ENCODE data around the gene TRPM2. TPM values are rescaled to one million over a fixed set of nuclear protein-coding genes. Genes with fewer than 3 reads are reported as not detected.
"Not testable (repeated sequence)": the region's sequence is repeated elsewhere in the genome, so short reads cannot be mapped to it uniquely, and the experiment has no call there.

Gene TRPM2
- total RNA-seq, 2 experiments from 2014 or later: 2.6 to 3.7 TPM

DNA sequence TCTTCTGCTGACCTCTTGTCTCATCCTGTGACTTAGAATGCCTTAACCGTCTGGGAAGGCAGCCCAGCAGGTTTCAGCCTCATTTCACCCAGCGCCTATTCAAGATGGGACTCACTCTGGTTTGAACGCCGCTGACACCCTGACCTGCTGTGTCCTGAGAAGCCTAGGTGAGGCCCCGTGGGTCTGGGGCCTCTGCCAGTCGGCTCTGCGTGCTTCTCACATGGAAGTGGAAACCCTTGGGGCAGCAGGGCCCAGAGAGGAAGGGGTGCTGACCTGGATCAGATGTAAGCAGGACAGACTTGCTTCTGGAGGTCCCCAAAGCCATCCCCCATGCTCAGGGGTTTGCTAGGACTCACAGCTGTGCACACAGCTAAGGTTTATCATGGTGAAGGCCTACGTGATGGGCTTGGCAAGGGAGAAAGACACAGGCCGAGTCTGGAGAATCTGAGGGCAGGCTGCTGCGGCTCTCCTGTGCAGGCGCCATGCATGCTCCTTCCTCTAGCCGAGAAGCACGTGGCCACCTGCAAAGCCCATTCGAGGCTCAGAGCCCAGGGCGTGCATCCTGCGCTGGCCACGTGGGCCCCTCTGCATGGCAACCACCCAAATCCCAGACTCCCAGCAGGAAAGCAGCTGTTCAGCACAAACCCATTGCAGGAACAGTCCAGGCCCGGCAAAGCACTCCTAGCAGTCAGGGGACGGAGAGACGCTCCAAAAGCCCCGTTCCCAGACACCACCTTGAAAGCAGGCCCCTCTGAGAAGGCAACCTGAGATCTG, 3.8 kb downstream of the TRPM2 start:
- DNase-seq (no peak), ATAC-seq (no peak)
- Mint-ChIP-seq H3K9me3 (no peaks in the 10 kb centered on the region), H3K36me3 (ENCODE audit: low read depth) (no peaks in the 10 kb centered on the region), H3K27me3 (no peaks in the 10 kb centered on the region), H3K4me3 (no peak overlapping the region), H3K27ac (no peak overlapping the region), H3K4me1 (ENCODE audit: low read depth) (peaks cover 44% of the 10 kb centered on the region)
- intact Hi-C loops (cut with micrococcal nuclease): no loop called here
- CTCF ChIA-PET: no interaction called here
- TF ChIP-seq CTCF (IDR thresholded peaks at IDR 0.05): no peak
- POLR2A ChIA-PET: no interaction called here

- no peak overlapping the region for H3K4me3 Mint-ChIP-seq
- DNase-seq: no peak
- ChIA-PET CTCF (no interaction called here), POLR2A (no interaction called here)
- intact Hi-C loops (cut with micrococcal nuclease): no loop called here
- no peak for ATAC-seq
- H3K4me1 Mint-ChIP-seq (ENCODE audit: low read depth): peaks cover 23% of the 10 kb centered on the region
- no peak overlapping the region for H3K27ac Mint-ChIP-seq
- no peaks in the 10 kb centered on the region for H3K27me3 Mint-ChIP-seq
- no peaks in the 10 kb centered on the region for H3K36me3 Mint-ChIP-seq (ENCODE audit: low read depth)
- TF ChIP-seq CTCF (IDR thresholded peaks at IDR 0.05): no peak
- H3K9me3 Mint-ChIP-seq: peaks cover 8% of the 10 kb centered on the region
Observed at GRCh38 chr21:44359396-44359795, 6.0 kb downstream of the TRPM2 start.

GRCh38 chr21:44360159-44360558, 6.7 kb downstream of the TRPM2 start:
- DNase-seq (no peak), ATAC-seq (no peak)
- no peaks in the 10 kb centered on the region for H3K27me3 Mint-ChIP-seq
- peaks cover 16% of the 10 kb centered on the region for H3K4me1 Mint-ChIP-seq (ENCODE audit: low read depth)
- no peak for TF ChIP-seq CTCF (IDR thresholded peaks at IDR 0.05)
- no peaks in the 10 kb centered on the region for H3K36me3 Mint-ChIP-seq (ENCODE audit: low read depth)
- peaks cover 8% of the 10 kb centered on the region for H3K9me3 Mint-ChIP-seq
- CTCF ChIA-PET: no interaction called here
- intact Hi-C loops (cut with micrococcal nuclease): no loop called here
- POLR2A ChIA-PET: interaction anchor here (0.9 kb wide), 1 partner anchor 9 kb away, joined by 3 read pairs; no protein-coding TSS in a partner anchor
- H3K27ac Mint-ChIP-seq: no peak overlapping the region
- no peak overlapping the region for H3K4me3 Mint-ChIP-seq

GRCh38 chr21:44361903-44362302, 8.5 kb downstream of the TRPM2 start:
- H3K4me1 Mint-ChIP-seq (ENCODE audit: low read depth); H3K4me3 Mint-ChIP-seq; POLR2A ChIA-PET; H3K27me3 Mint-ChIP-seq; H3K36me3 Mint-ChIP-seq (ENCODE audit: low read depth); DNase-seq; ATAC-seq; H3K27ac Mint-ChIP-seq; H3K9me3 Mint-ChIP-seq; intact Hi-C loops (cut with micrococcal nuclease): not testable (repeated sequence)
- CTCF ChIA-PET: interaction anchor here (1.1 kb wide), 1 partner anchor 118 kb away, joined by 4 read pairs; no protein-coding TSS in a partner anchor

DNA sequence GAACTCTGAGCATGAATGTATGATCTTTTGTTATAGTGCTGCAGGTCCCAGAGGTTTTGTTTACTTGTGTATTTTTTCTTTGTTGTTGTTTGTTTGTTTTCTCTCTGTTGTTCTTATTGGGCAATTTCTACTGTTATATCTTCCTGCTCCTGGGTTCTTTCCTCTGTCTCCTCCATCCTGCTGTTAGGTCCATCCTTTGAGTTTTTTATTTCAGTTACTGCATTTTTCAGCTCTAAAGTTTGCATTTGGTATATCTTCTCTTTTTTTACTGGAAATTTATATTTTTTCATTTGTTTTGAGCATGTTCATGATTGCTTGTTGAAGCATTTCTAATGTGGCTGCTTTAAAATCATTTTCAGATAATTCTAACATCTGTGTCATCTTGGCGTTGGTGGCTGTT, 9.9 kb downstream of the TRPM2 start:
- H3K27me3 Mint-ChIP-seq: no peaks in the 10 kb centered on the region
- ChIA-PET CTCF (no interaction called here), POLR2A (interaction anchor here (1.2 kb wide), 1 partner anchor 9 kb away, joined by 3 read pairs; no protein-coding TSS in a partner anchor)
- no peaks in the 10 kb centered on the region for H3K36me3 Mint-ChIP-seq (ENCODE audit: low read depth)
- intact Hi-C loops (cut with micrococcal nuclease): no loop called here
- peaks cover 8% of the 10 kb centered on the region for H3K9me3 Mint-ChIP-seq
- H3K27ac Mint-ChIP-seq: no peak overlapping the region
- no peaks in the 10 kb centered on the region for H3K4me1 Mint-ChIP-seq (ENCODE audit: low read depth)
- ATAC-seq (no peak), DNase-seq (no peak)
- no peak for TF ChIP-seq CTCF (IDR thresholded peaks at IDR 0.05)
- no peak overlapping the region for H3K4me3 Mint-ChIP-seq
